Measurements from ENCODE around the gene CACNA2D2. TPM values are rescaled to one million over a fixed set of nuclear protein-coding genes. Genes with fewer than 3 reads are reported as not detected.
A peak's percentile ranks its signal among the peaks of the same experiment; 100 is the strongest.

CACNA2D2 gene
- total and polyA plus RNA-seq, 7 donors = 0.49 to 1.7 (median 1.1) TPM; not detected in 1

DNA sequence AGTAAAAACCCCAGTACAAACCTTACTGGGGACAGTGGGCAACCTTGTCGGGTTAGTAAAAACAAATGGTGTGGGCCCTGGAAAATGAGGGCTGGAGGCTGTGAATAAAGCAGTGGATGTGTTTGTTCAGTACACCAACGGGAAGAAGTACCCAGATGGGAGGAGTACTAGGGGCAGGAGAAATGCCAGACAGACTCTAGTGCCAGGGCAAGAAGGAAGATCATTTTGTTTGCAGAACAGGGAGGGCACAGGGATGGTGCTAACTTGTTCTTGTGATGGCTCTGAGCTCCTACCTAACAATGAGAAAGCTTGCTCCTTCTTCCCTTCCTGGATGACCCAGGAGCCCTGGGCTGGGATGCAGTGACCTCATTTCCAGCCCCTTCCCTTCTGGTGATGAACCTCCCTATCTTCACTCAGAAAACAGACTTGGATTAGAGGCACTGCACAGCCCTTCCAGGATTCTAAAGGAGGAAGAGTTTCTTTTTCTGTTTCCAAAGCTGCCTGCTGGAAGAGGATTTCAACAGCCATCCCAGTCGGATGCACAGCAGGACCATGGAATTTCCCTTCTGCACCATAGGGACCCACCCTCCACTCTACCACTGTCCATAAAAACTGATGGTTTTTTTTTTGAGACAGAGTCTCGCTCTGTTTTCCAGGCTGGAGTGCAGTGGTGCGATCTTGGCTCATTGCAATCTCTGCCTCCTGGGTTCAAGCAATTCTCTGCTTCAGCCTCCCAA lies 168.9 kb downstream of the CACNA2D2 start:
- no peak for DNase-seq
- TF ChIP-seq POLR2AphosphoS5 (IDR thresholded peaks at IDR 0.05) (no peak), EP300 (IDR thresholded peaks at IDR 0.05) (no peak), POLR2A (IDR thresholded peaks at IDR 0.05) (no peak)
- TF ChIP-seq, protein P1, sequence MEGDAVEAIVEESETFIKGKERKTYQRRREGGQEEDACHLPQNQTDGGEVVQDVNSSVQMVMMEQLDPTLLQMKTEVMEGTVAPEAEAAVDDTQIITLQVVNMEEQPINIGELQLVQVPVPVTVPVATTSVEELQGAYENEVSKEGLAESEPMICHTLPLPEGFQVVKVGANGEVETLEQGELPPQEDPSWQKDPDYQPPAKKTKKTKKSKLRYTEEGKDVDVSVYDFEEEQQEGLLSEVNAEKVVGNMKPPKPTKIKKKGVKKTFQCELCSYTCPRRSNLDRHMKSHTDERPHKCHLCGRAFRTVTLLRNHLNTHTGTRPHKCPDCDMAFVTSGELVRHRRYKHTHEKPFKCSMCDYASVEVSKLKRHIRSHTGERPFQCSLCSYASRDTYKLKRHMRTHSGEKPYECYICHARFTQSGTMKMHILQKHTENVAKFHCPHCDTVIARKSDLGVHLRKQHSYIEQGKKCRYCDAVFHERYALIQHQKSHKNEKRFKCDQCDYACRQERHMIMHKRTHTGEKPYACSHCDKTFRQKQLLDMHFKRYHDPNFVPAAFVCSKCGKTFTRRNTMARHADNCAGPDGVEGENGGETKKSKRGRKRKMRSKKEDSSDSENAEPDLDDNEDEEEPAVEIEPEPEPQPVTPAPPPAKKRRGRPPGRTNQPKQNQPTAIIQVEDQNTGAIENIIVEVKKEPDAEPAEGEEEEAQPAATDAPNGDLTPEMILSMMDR (IDR thresholded peaks at IDR 0.05) = no peak
- Histone ChIP-seq H3K4me1 (peaks cover 0 to 59% (median 57%) of the 10 kb centered on the region in 4 donors), H3K27me3 (no peaks in the 10 kb centered on the region), H3K36me3 (peaks cover 18 to 28% (median 21%) of the 10 kb centered on the region in 4 donors), H3K27ac (peak overlapping the region; percentile 93 to 100 (median 98)), H3K9me3 (no peaks in the 10 kb centered on the region), H3K4me3 (no peak overlapping the region)
- intact Hi-C loops (cut with DNase I) = no loop called here
- 56 to 65% methylated on average over 5 of the region's 5 CpGs for WGBS, 2 donors

- Histone ChIP-seq H3K36me3 (peaks cover 18 to 29% (median 23%) of the 10 kb centered on the region in 4 donors), H3K27ac (peak overlapping the region; percentile 93 to 100 (median 98)), H3K27me3 (no peaks in the 10 kb centered on the region), H3K9me3 (no peaks in the 10 kb centered on the region), H3K4me3 (no peak overlapping the region), H3K4me1 (peaks cover 0 to 55% (median 55%) of the 10 kb centered on the region in 4 donors)
- DNase-seq = no peak
- intact Hi-C loops (cut with DNase I) = no loop called here
- WGBS, 2 donors = 73 to 78% methylated on average over 12 of the region's 12 CpGs
- TF ChIP-seq, protein P1 (IDR thresholded peaks at IDR 0.05) = no peak
- no peak for TF ChIP-seq POLR2A (IDR thresholded peaks at IDR 0.05)
- TF ChIP-seq EP300 (IDR thresholded peaks at IDR 0.05) = peak in 1 of 4 donors; percentile 25
- peak in 3 of 4 donors; percentile 31 to 51 (median 42) for TF ChIP-seq POLR2AphosphoS5 (IDR thresholded peaks at IDR 0.05)
Observed at GRCh38 chr3:50333744-50334328, 169.6 kb downstream of the CACNA2D2 start.

- Histone ChIP-seq H3K27ac (no peak overlapping the region), H3K27me3 (no peaks in the 10 kb centered on the region), H3K36me3 (peaks cover 18 to 32% (median 23%) of the 10 kb centered on the region in 4 donors), H3K9me3 (no peaks in the 10 kb centered on the region), H3K4me1 (peaks cover 0 to 58% (median 56%) of the 10 kb centered on the region in 4 donors), H3K4me3 (no peak overlapping the region)
- intact Hi-C loops (cut with DNase I) = no loop called here
- WGBS, 2 donors = 97% methylated on average over 19 of the region's 19 CpGs
- TF ChIP-seq POLR2A (IDR thresholded peaks at IDR 0.05) (no peak), POLR2AphosphoS5 (IDR thresholded peaks at IDR 0.05) (no peak), EP300 (IDR thresholded peaks at IDR 0.05) (no peak)
- TF ChIP-seq, protein P1 (IDR thresholded peaks at IDR 0.05) = no peak
- no peak for DNase-seq
Observed at GRCh38 chr3:50331364-50331907, 172.0 kb downstream of the CACNA2D2 start.

- no peak overlapping the region for H3K4me3 ChIP-seq
- WGBS, 2 donors = 95 to 97% methylated on average over 10 of the region's 10 CpGs
- no peaks in the 10 kb centered on the region for H3K9me3 ChIP-seq
- no peak for TF ChIP-seq EP300 (IDR thresholded peaks at IDR 0.05)
- TF ChIP-seq POLR2A (IDR thresholded peaks at IDR 0.05) = no peak
- no peak for TF ChIP-seq POLR2AphosphoS5 (IDR thresholded peaks at IDR 0.05)
- TF ChIP-seq, protein P1 (IDR thresholded peaks at IDR 0.05) = no peak
- no peaks in the 10 kb centered on the region for H3K27me3 ChIP-seq
- intact Hi-C loops (cut with DNase I) = no loop called here
- no peak overlapping the region for H3K27ac ChIP-seq
- no peak for DNase-seq
- H3K36me3 ChIP-seq = peaks cover 18 to 43% (median 26%) of the 10 kb centered on the region in 4 donors
- peaks cover 0 to 49% (median 46%) of the 10 kb centered on the region in 4 donors for H3K4me1 ChIP-seq
Observed at GRCh38 chr3:50330330-50330729, 173.1 kb downstream of the CACNA2D2 start.
